Trophoblast cell (in vitro differentiated cells and primary cell): ENCODE measurements around the gene GAGE10.
"Not testable (repeated sequence)": the region's sequence is repeated elsewhere in the genome, so short reads cannot be mapped to it uniquely, and the experiment has no call there.

Experiments used
- DNase-seq, 2 donors: peaks; one replicate each; pipeline ENCODE4 v3.0.0-alpha.2; 2016
- H2AFZ ChIP-seq: 2 replicates; pipeline ENCODE4 v1.6.1; 2013; ENCODE audit warnings: low read length, moderate library complexity, mild to moderate bottlenecking; ENCODE audit not compliant: insufficient read depth, poor library complexity
- H2AK5ac ChIP-seq: 2 replicates; pipeline ENCODE4 v1.6.1; 2013; ENCODE audit warnings: mild to moderate bottlenecking, low read length
- H2BK120ac ChIP-seq: 2 replicates; pipeline ENCODE4 v1.6.1; 2013; ENCODE audit warnings: low read length, mild to moderate bottlenecking, moderate library complexity; ENCODE audit not compliant: insufficient read depth, poor library complexity
- H2BK12ac ChIP-seq: 2 replicates; pipeline ENCODE4 v1.6.1; 2013; ENCODE audit warnings: mild to moderate bottlenecking, low read length, moderate library complexity
- H2BK5ac ChIP-seq: 2 replicates; pipeline ENCODE4 v1.6.1; 2013; ENCODE audit warnings: low read length, low read depth, moderate library complexity, mild to moderate bottlenecking; ENCODE audit not compliant: poor library complexity
- H3K14ac ChIP-seq: 2 replicates; pipeline ENCODE4 v1.6.1; 2013; ENCODE audit warnings: mild to moderate bottlenecking, low read length
- H3K18ac ChIP-seq: 2 replicates; pipeline ENCODE4 v1.6.1; 2013; ENCODE audit warnings: mild to moderate bottlenecking, low read length
- H3K23ac ChIP-seq: 2 replicates; pipeline ENCODE4 v1.6.1; 2013; ENCODE audit warnings: low read length
- H3K27ac ChIP-seq: 2 replicates; pipeline ENCODE4 v1.5.1; 2013; ENCODE audit warnings: low read depth, mild to moderate bottlenecking, inconsistent platforms, low read length, moderate library complexity
- H3K27me3 ChIP-seq: 2 replicates; pipeline ENCODE4 v1.6.1; 2013; ENCODE audit warnings: inconsistent platforms, mild to moderate bottlenecking, low read length, moderate library complexity; ENCODE audit not compliant: insufficient read depth
- H3K36me3 ChIP-seq, 2 experiments: 1 replicate in 1 of 2; 2 replicates in 1 of 2; pipeline ENCODE4 v1.6.1; 2013; ENCODE audit warnings: low read length in 2 of 2, mild to moderate bottlenecking in 2 of 2, moderate library complexity in 1 of 2; ENCODE audit not compliant: insufficient read depth in 2 of 2, control insufficient read depth in 1 of 2
- H3K4ac ChIP-seq: 2 replicates; pipeline ENCODE4 v1.6.1; 2013; ENCODE audit warnings: low read depth, mild to moderate bottlenecking, low read length, moderate library complexity
- H3K4me1 ChIP-seq, 2 experiments: 1 replicate in 1 of 2; 2 replicates in 1 of 2; pipeline ENCODE4 v1.6.1; 2013; ENCODE audit warnings: low read length in 2 of 2, mild to moderate bottlenecking in 2 of 2, moderate library complexity in 1 of 2; ENCODE audit not compliant: insufficient read depth in 2 of 2, control insufficient read depth in 1 of 2
- H3K4me2 ChIP-seq: 2 replicates; pipeline ENCODE4 v1.6.1; 2013; ENCODE audit warnings: inconsistent platforms, mild to moderate bottlenecking, low read length, moderate library complexity
- H3K4me3 ChIP-seq: 2 replicates; pipeline ENCODE4 v1.5.1; 2013; ENCODE audit warnings: mild to moderate bottlenecking, low read depth, low read length, inconsistent platforms
- H3K79me1 ChIP-seq: one replicate; pipeline ENCODE4 v1.6.1; 2013; ENCODE audit warnings: low read length
- H3K79me2 ChIP-seq: 2 replicates; pipeline ENCODE4 v1.6.1; 2013; ENCODE audit warnings: low read length, mild to moderate bottlenecking; ENCODE audit not compliant: control insufficient read depth, insufficient read depth, poor library complexity
- H3K9ac ChIP-seq: 2 replicates; pipeline ENCODE4 v1.6.1; 2013; ENCODE audit warnings: mild to moderate bottlenecking, low read length
- H3K9me3 ChIP-seq: 2 replicates; pipeline ENCODE4 v1.6.1; 2013; ENCODE audit warnings: low read depth, mild to moderate bottlenecking, control low read depth, inconsistent platforms, low read length; ENCODE audit not compliant: insufficient read depth
- H4K12ac ChIP-seq: 2 replicates; pipeline ENCODE4 v1.6.1; 2013; ENCODE audit warnings: low read depth, mild to moderate bottlenecking, low read length, moderate library complexity
- H4K8ac ChIP-seq: 2 replicates; pipeline ENCODE4 v1.6.1; 2013; ENCODE audit warnings: low read depth, mild to moderate bottlenecking, low read length, moderate library complexity
- H4K91ac ChIP-seq: one replicate; pipeline ENCODE4 v1.6.1; 2013; ENCODE audit warnings: low read depth, mild to moderate bottlenecking, low read length, moderate library complexity
- WGBS: extraction: QIAGEN DNeasy Blood & Tissue Kit; methylation state at CpG from one replicate; pipeline ENCODE4 v1.1.7; 2013; ENCODE audit warnings: missing lambda C conversion rate; ENCODE audit not compliant: insufficient read length, insufficient coverage; ENCODE audit errors: extremely low coverage; 5-methylcytosine and 5-hydroxymethylcytosine counted together

GAGE10 gene

DNA sequence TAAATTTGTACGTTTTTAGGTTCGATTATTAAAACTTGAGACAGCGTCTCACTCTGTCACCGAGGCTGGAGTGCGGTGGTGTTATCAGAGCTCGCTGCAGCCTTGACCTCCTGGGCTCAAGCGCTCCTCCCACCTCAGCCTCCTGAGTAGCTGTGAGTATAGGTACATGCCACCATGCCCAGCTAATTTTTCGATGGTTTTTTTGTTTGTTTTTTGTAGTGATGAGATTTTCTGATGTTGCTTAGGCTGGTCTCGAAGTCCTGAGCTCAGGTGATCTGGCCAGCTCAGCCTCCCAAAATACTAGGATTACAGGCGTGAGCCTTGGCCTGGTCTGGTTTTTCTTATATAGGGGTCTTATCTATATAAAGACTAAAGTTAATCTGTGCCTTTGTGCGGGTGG lies 27.0 kb downstream of the GAGE10 start:
- H3K4me1 ChIP-seq, H3K4ac ChIP-seq, H2AK5ac ChIP-seq, H3K79me1 ChIP-seq, H3K18ac ChIP-seq, H4K12ac ChIP-seq, H2BK5ac ChIP-seq, H3K79me2 ChIP-seq, H2AFZ ChIP-seq, H3K27me3 ChIP-seq, H3K36me3 ChIP-seq, H3K4me2 ChIP-seq, H3K9ac ChIP-seq, H2BK12ac ChIP-seq, DNase-seq, H3K27ac ChIP-seq, H3K23ac ChIP-seq, H3K9me3 ChIP-seq, H4K91ac ChIP-seq, H2BK120ac ChIP-seq, H4K8ac ChIP-seq, H3K4me3 ChIP-seq, H3K14ac ChIP-seq: not testable (repeated sequence)
- no CpG with 5 or more reads among the region's 11 CpGs for WGBS

DNA sequence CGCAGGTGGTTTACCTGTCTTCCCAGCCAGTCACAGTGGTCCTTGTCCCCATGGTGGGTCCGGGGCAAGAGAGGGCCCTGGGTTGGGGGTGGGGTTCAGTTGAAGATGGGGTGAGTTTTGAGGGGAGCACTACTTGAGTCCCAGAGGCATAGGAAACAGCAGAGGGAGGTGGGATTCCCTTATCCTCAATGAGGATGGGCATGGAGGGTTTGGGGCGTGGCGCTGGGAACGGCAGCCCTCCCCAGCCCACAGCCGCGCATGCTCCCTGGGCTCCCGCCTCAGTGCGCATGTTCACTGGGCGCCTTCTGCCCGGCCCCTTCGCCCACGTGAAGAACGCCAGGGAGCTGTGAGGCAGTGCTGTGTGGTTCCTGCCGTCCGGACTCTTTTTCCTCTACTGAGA lies 27.8 kb downstream of the GAGE10 start, which contains the start of gene GAGE13:
GAGE13 (plus strand) TSS at position 301 of the 400 bp plus-strand sequence. CDS start 1,156 bp downstream, outside the sequence.
- not testable (repeated sequence) for H3K9me3 ChIP-seq, H3K4me1 ChIP-seq, H4K8ac ChIP-seq, H3K79me1 ChIP-seq, H2AK5ac ChIP-seq, H3K4me3 ChIP-seq, H2BK120ac ChIP-seq, H3K79me2 ChIP-seq, H3K27me3 ChIP-seq, H3K36me3 ChIP-seq, H2BK12ac ChIP-seq, H3K18ac ChIP-seq, H2AFZ ChIP-seq, H3K4me2 ChIP-seq, H4K91ac ChIP-seq, H4K12ac ChIP-seq, DNase-seq, H2BK5ac ChIP-seq, H3K14ac ChIP-seq, H3K27ac ChIP-seq, H3K4ac ChIP-seq, H3K9ac ChIP-seq, H3K23ac ChIP-seq
- no CpG with 5 or more reads among the region's 16 CpGs for WGBS

DNA sequence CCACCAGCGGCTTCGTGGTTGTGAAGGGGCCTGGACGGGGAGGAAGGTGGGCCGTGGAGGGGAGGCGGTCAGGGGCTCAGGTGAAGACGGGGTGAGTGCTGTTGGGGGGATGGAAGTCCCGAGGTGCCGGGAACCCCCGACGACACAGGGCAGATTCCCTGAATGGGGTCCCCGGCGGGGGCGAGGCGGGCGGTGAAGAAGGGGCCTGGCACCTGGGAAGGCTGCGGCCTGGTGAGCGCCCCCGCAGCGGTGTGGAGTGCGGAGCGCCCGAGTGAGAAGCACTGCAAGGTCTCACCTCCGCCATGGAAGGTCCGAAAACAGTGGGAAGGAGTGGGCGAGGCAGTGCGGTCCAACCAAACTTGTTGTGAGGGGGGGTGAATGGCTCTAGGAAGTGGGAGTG lies 28.4 kb downstream of the GAGE10 start:
- not testable (repeated sequence) for H2BK5ac ChIP-seq, H3K14ac ChIP-seq, H4K8ac ChIP-seq, H3K4ac ChIP-seq, H3K9me3 ChIP-seq, H2AK5ac ChIP-seq, DNase-seq, H2AFZ ChIP-seq, H3K9ac ChIP-seq, H4K12ac ChIP-seq, H2BK120ac ChIP-seq, H3K18ac ChIP-seq, H3K79me1 ChIP-seq, H2BK12ac ChIP-seq, H3K27ac ChIP-seq, H3K27me3 ChIP-seq, H3K79me2 ChIP-seq, H3K23ac ChIP-seq, H4K91ac ChIP-seq, H3K4me1 ChIP-seq, H3K4me3 ChIP-seq, H3K36me3 ChIP-seq, H3K4me2 ChIP-seq
- WGBS, result no CpG with 5 or more reads among the region's 26 CpGs

DNA sequence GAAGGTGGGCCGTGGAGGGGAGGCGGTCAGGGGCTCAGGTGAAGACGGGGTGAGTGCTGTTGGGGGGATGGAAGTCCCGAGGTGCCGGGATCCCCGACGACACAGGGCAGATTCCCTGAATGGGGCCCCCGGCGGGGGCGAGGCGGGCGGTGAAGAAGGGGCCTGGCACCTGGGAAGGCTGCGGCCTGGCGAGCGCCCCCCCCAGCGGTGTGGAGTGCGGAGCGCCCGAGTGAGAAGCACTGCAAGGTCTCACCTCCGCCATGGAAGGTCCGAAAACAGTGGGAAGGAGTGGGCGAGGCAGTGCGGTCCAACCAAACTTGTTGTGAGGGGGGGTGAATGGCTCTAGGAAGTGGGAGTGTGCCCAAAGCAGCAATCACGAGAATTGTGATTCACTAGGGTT lies 38.0 kb downstream of the GAGE10 start:
- H3K27ac ChIP-seq, H3K4me1 ChIP-seq, H3K4ac ChIP-seq, H4K8ac ChIP-seq, H2AK5ac ChIP-seq, DNase-seq, H2BK5ac ChIP-seq, H3K79me1 ChIP-seq, H2AFZ ChIP-seq, H2BK12ac ChIP-seq, H3K36me3 ChIP-seq, H3K14ac ChIP-seq, H3K9ac ChIP-seq, H3K9me3 ChIP-seq, H3K27me3 ChIP-seq, H3K4me3 ChIP-seq, H3K23ac ChIP-seq, H3K18ac ChIP-seq, H4K12ac ChIP-seq, H3K79me2 ChIP-seq, H2BK120ac ChIP-seq, H3K4me2 ChIP-seq, H4K91ac ChIP-seq: not testable (repeated sequence)
- no CpG with 5 or more reads among the region's 24 CpGs for WGBS
